GM12873 (cell line): Measurements from ENCODE around the gene KRT27.

Source experiments
- TF ChIP-seq, protein P1 (sequence below): IDR thresholded peaks from 2 replicates; pipeline ENCODE4 v1.5.1; 2012; ENCODE audit warnings: low read depth, mild to moderate bottlenecking, moderate library complexity, low read length, control low read depth; ENCODE audit not compliant: insufficient read depth; ENCODE audit errors: missing control alignments

KRT27 gene

DNA sequence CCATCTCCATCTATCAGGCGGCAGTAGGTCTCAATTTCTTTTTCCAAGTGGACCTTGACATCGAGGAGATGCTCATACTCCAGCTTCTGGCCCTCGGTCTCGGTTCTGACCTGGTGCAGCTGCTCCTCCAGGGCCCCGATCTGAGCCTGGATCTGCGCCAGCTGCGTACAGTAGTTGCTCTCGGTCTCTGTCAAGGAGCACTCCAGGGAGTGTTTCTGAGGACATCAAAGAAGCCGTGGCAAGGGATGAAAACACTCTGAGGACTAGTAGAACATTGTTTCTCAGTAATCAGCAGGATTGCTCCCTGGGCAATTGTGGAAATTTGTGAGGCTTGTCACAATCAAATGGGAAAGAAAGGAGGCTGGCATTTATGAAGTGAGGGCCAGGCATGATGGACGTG is 11.5 kb upstream of the KRT27 start:
- TF ChIP-seq, protein P1, sequence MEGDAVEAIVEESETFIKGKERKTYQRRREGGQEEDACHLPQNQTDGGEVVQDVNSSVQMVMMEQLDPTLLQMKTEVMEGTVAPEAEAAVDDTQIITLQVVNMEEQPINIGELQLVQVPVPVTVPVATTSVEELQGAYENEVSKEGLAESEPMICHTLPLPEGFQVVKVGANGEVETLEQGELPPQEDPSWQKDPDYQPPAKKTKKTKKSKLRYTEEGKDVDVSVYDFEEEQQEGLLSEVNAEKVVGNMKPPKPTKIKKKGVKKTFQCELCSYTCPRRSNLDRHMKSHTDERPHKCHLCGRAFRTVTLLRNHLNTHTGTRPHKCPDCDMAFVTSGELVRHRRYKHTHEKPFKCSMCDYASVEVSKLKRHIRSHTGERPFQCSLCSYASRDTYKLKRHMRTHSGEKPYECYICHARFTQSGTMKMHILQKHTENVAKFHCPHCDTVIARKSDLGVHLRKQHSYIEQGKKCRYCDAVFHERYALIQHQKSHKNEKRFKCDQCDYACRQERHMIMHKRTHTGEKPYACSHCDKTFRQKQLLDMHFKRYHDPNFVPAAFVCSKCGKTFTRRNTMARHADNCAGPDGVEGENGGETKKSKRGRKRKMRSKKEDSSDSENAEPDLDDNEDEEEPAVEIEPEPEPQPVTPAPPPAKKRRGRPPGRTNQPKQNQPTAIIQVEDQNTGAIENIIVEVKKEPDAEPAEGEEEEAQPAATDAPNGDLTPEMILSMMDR = no peak

DNA sequence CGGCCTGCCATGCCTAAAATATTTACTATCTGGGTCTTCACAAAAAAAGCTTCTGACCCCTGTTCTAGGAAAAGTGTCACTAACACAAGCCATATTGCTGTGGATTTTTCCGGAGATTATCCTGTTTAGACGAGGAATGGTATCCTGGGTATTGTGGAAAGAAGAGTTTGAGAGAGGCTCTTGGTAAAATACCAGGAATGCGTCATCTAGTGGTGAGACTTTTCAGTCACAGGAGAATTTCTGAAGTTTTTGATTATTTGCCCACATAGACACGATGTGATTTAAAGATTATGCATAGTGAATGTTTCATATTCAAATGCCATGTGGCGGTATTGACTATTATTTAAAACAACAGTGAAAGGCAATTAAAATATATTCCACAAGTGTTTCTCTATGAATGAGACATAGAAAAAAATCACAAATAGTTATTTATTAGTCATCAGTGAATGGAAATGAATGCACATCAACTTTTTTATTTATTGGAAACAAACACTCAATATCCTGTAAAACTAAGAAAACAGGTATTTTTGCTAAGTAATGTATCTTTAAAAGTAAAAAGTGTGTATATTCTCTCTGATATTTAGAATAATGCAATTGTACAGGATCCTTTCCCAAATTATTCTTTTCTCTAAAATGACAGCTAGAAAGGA is 9.6 kb upstream of the KRT27 start:
- TF ChIP-seq, protein P1 = peak; percentile 50

DNA sequence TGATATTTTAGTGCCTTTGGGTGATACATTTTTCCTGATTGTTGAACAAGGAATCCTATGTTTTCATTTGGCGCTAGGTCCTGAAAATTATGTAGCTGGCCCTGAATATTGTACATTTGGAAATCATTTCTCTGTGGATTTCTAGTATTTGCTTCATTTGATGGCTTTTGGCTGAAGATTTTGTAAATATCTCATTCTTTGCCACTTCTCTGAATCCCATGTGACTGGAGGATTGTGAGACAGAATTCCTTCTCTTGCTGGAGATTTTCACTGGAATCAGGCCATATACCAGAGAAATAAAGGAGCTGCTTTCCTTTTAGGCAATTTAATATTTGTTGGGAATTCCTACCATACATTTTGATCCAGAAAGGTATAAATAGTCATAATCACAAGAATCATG is 8.8 kb upstream of the KRT27 start:
- TF ChIP-seq, protein P1 = no peak

DNA sequence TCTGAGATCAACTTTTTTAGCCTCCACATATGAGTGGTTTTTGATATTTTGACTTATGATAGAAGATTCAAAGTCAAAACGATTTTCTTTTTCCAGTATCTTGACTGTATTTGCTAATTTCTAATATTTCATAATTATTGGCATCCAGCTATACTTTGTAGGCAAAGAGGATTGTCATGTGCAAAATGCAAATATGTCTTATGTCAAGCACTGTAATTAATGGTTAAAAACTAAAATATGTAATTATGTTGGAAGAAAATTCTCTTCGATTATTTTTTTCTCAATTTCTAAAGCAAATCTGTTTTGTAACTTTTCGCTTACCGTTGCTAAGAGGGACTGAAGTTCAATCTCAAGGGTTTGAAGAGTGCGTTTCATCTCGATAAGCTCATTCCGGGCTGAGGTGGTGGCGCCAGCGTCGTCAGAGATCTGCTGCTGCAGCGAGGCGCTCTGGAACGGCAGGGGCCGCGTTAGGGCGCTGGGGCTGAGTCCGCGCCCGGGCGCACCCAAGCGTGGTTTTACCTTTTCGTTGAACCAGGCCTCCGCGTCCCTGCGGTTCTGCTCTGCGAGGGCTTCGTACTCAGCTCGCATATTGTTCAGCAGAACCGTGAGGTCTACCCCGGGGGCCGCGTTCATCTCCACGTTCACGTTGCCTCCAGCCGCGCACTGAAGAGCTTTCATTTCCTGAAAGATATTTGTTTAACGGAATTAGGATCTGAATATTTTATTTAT is 3.0 kb downstream of the KRT27 start:
- TF ChIP-seq, protein P1 = no peak

DNA sequence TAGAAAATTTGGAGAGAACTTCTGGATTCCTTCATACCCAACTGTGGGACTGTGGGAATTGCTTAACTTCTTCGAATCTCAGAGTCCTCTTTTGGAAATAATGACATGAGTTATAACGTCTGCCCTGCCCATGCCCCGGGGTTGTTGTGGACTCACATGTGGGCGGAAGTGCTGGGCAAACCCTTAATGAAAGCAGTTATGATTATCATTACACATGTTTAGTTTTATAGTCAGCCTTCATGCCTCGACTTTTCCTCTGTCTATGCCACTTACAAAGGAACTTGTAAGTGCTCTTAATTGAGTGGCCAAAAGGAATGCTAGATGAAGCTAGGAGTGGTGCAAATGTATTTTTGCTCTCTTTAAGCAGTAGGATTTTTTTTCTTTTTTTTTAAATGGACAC is 3.9 kb downstream of the KRT27 start:
- TF ChIP-seq, protein P1 = no peak

DNA sequence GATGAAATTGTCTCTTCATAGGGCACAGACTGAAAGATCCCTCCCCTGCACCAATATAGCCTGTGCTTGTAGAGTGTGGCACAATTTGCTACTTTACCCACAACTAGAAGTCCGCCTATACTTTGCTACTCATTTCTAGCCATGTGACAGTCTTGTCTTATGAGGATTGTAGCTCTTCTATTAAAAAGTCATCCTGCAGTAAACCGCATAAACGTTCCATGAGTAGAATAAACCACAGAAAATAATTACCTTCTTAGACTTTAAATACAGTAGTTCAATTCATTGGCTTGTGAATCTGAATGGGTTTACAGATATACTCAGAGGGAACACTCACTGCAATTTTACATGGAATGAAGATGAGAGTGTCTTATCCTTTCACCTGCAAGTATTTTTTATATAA is 4.4 kb downstream of the KRT27 start:
- TF ChIP-seq, protein P1 = no peak

DNA sequence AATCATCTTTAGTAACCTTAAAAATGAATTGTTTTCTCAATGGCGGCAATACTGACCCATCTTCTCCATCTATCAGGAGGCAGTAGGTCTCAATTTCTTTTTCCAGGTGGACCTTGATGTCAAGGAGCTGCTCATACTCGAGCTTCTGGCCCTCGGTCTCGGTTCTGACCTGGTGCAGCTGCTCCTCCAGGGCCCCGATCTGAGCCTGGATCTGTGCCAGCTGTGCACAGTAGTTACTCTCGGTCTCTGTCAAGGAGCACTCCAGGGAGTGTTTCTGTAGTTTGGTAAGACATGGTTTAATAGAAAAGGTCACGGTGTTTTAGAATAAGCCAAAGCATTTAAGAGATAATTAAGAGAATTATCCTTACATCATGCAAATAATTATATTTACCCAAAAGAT is 4.9 kb downstream of the KRT27 start:
- TF ChIP-seq, protein P1 = no peak
